ENCODE data around the gene SPON1.
"Not testable (repeated sequence)": the region's sequence is repeated elsewhere in the genome, so short reads cannot be mapped to it uniquely, and the experiment has no call there.

SPON1 gene

GRCh38 chr11:14244926-14245325 lies 282.4 kb downstream of the SPON1 start:
- DNase-seq (ENCODE audit: low read depth), result no peak

- DNase-seq (ENCODE audit: low read depth), result no peak
Observed at GRCh38 chr11:14245444-14245843, 282.9 kb downstream of the SPON1 start.

- DNase-seq (ENCODE audit: low read depth), result no peak
Observed at GRCh38 chr11:14248580-14248981, 286.1 kb downstream of the SPON1 start.

- DNase-seq (ENCODE audit: low read depth), result peak; percentile 37
Observed at GRCh38 chr11:14249121-14249963, 286.8 kb downstream of the SPON1 start.

- DNase-seq (ENCODE audit: low read depth), result no peak
Observed at GRCh38 chr11:14251754-14252153, 289.2 kb downstream of the SPON1 start.

- DNase-seq (ENCODE audit: low read depth), result not testable (repeated sequence)
Observed at GRCh38 chr11:14252501-14252900, 290.0 kb downstream of the SPON1 start.

GRCh38 chr11:14253421-14253820 lies 290.9 kb downstream of the SPON1 start:
- no peak for DNase-seq (ENCODE audit: low read depth)

- DNase-seq (ENCODE audit: low read depth), result no peak
Observed at GRCh38 chr11:14253840-14254239, 291.3 kb downstream of the SPON1 start.

GRCh38 chr11:14254533-14255237 lies 292.2 kb downstream of the SPON1 start:
- no peak for DNase-seq (ENCODE audit: low read depth)

GRCh38 chr11:14255238-14255534 lies 292.7 kb downstream of the SPON1 start:
- no peak for DNase-seq (ENCODE audit: low read depth)

- no peak for DNase-seq (ENCODE audit: low read depth)
Observed at GRCh38 chr11:14258221-14258935, 295.9 kb downstream of the SPON1 start.

GRCh38 chr11:14259186-14259784 lies 296.8 kb downstream of the SPON1 start:
- no peak for DNase-seq (ENCODE audit: low read depth)

- DNase-seq (ENCODE audit: low read depth), result no peak
Observed at GRCh38 chr11:14259878-14260277, 297.4 kb downstream of the SPON1 start.

- no peak for DNase-seq (ENCODE audit: low read depth)
Observed at GRCh38 chr11:14261066-14261465, 298.5 kb downstream of the SPON1 start.

- DNase-seq (ENCODE audit: low read depth), result no peak
Observed at GRCh38 chr11:14262271-14262846, 299.8 kb downstream of the SPON1 start.

- DNase-seq (ENCODE audit: low read depth), result no peak
Observed at GRCh38 chr11:14264966-14265365, 302.4 kb downstream of the SPON1 start.

- DNase-seq (ENCODE audit: low read depth), result no peak
Observed at GRCh38 chr11:14266622-14267021, 304.1 kb downstream of the SPON1 start.

- DNase-seq (ENCODE audit: low read depth), result no peak
Observed at GRCh38 chr11:14267861-14268635, 305.5 kb downstream of the SPON1 start.

- no peak for DNase-seq (ENCODE audit: low read depth)
Observed at GRCh38 chr11:14269692-14270573, 307.4 kb downstream of the SPON1 start.

All from stimulated activated CD8-positive, alpha-beta memory T cell treated with anti-CD3 and anti-CD28 coated beads, Interleukin-15, amount 100 ng/mL, for 24 hours (primary cell).